Hematopoietic multipotent progenitor cell treated with erythropoietin and hydrocortisone succinate and interleukin-3 and kit ligand, for 17 days (in vitro differentiated cells): ENCODE measurements around the gene ELOVL6.

Source experiments
- DNase-seq: peaks from one replicate; pipeline ENCODE4 v3.0.0-alpha.2; 2015; ENCODE audit warnings: low spot score

Gene ELOVL6

DNA sequence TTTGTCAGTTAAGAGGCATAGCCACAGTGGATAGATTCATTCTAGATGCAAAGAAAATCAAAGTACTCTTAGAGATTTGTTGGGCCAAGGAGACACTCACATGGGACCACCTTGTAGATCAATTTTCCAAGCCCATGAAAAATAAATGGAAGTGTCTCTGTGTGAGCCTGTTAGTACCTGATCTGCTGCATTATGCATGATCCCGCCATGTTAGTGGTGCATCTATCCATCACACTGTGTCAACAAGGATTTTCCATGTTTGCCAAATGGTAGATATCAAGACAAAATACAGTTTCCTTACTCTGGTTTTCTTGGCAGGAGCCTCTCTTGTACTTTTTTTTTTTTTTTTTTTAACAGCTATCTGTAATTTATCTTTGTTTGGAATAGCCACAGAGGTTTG lies 173.4 kb downstream of the ELOVL6 start:
- DNase-seq, result no peak

DNA sequence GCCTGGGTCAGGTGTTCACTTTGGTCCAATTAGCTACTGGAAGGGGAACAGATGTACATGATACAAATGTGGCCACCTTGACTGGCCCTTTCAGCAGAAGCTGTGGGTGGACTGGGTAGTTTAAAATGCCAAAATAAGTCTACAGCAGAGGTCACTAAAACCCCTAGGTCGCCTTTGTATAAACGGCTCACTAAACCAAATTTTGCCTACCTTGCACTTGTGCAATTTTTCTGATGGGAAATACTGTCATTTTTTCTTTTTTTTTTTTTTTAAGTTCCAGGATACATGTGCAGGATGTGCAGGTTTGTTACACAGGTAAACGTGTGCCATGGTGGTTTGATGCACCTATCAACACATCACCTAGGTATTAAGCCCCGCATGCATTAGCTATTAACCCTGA lies 176.0 kb downstream of the ELOVL6 start:
- DNase-seq, result no peak

DNA sequence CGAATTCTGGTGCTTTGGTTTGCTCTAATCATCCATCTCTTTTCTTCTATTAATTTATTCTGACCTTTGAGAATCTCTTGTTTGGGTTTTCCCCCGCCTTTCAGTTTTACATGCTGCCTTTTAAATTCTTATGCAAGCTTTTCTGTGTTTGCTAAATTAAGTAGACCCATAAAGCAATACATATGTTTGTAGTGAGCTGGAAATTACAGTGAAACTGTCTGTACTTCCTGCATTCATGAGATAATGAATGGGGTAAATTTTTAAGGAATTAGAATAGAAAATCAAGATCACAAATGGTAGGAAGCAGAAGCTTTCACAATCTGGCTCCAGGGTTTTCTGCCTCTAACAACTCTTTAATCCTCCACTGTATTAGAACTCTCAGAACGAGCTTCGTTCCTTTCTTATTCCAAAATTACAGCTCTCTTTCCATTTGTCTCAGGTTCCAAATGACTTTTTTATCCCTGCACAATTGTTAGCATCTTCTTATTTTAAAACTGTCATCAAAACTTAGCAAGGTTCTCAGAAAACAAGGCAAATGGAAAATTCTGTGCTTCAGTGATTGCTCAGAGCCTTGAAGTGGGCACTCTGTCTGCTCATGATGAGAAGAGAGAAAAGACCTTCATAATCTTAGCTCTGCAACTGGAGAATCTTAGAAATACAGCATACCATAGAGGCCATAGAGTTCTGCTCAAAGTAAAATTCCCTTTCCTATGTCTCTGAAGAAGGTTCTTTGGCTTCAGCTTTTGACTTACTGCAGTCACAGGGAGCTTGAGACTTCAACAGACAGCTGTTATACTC lies 177.6 kb downstream of the ELOVL6 start:
- DNase-seq, result no peak

DNA sequence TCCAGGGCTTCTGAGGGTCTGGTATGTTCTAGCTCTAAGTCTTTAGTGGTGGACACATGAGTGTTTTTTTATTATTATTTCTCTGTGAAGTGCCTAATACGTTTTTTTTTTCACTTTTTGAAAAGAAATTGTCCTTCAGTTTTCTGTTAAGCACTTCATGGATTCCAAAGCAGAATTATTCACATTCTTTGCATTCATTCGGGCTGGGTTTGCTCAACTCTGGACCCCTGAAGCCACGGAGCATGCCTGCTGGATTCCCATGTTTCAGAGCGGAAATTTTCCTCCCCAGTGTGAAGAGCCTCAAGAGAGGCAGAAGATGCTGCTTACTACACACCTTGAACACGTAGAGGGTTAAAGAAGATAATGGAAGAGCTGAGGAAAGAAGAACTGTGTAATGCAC lies 178.3 kb downstream of the ELOVL6 start:
- no peak for DNase-seq

DNA sequence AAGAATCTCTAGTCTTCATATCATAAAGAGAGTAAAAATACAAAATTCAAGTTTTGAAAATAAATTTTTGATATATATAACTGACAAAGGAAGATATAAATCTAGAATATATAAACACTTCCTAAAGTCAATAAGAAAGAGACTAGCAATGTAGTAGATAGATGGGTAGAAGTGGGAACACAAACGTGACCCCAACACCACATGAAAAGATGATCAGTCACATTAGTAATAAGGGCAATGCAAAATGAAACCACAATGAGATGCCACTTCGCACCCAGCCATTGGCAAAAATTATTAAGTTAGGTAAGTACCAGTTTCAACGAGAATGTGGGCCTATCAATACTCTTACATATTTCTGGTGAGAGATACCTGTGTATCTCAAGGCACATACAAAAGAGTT lies 179.3 kb downstream of the ELOVL6 start:
- no peak for DNase-seq

DNA sequence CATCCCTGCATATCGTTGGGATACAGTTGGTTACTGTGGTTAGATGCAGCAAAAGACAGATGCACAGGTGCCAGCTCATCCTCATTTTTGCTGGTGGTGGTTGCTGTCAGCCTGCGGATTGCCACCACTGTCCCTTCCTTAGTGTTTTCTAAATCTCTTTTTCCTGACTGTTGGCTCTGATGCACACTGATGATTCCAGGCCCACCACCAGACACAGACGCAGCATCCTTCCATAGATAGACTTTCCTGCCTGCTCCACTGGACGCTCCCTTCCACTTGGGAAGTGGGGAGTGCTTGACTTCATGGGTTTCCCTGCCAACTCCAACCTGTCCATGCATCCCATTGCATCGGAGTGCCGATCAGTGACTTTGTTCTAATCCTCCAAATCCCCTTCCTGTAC lies 184.2 kb downstream of the ELOVL6 start:
- DNase-seq, result no peak

DNA sequence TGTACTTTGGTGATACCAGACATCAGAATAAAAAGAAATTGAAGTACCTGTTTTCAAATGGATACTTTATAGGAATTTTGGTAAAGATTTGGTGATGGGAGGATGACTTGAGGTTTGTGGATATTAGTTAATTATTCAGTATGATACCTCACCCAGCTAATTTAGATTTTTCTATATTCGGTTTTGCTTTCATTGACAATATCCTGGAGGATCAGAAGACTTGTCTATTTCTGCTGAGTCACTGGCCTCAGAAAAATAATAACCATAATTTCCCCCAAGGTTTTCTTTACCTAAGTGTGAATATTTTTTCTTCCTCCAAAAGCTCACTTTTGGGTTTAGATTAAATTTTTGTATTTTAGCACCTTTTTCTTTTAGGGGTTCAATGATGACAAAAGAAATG lies 185.5 kb downstream of the ELOVL6 start:
- DNase-seq, result no peak

DNA sequence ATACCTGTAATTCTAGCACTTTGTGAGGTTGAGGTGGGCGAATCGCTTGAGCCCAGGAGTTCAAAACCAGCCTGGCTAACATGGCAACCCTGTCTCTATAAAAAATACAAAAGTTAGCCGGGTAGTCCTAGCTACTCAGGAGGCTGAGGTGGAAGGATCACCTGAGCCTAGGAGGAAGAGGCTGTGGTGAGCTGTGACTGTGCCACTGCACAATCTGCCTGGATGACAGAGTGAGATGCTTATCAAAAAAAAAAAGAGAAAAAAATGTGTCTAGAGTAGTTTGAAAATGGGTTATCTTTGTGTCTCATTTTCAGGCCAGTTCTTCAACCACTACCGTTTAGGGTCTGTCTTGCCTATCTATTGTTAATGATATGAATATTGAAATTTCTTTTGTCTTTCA lies 187.6 kb downstream of the ELOVL6 start:
- DNase-seq, result no peak

DNA sequence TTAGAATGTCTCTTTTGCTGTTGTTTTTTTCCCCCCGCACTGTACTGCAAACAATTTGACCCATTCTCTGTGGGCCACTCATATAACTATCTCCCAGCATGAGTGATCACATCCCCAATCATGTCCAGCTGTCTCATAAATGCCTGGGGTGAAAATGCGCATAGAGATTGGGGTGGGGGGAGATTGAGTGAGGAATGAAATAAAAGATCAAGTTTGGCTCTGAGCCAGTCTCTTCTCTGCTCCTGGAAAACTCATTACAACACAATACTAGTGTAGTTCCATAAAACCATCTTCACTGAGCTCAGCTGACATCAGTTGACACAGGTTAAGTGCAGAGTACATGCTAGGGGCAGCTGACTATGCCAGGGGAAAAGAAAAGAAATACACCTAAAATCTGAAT lies 188.9 kb downstream of the ELOVL6 start:
- DNase-seq, result no peak

DNA sequence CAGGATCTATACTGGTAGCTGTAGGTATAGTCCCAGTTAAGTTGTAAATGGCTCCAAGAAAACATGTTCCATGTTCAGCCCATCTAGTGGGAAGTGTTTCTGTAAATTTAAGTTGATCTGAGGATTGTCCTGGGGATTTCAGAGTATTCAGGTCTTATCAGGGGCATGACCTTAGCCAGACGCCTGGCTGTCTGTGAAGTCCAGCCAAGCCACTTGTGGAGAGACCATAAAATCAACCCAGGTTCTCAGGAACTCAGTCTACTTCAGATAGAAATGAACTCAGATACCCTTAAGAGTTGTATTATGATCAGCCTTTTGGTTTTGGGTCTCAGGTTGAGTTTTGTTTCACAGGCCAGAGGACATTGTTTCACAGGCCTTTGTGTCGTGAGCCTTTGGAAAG lies 189.9 kb downstream of the ELOVL6 start:
- DNase-seq, result no peak

DNA sequence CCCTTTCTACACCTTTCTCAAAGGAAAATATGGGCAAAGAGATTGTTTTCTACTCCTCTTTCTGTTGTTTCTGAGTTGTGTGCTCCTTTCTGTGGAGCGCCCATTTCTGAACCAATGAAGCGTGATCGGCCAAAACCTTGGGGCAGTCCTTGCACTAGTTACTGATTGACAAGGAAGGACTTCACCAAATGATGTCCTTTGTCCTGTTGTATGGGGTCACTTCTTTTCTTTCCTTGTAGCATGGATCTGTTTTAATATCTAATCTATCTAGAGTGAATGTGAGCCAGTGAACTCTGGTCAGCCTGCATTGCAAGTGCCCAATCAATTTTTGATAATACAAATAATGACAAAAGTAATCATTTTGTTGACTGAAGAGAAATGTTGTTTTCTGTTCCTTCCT lies 191.2 kb downstream of the ELOVL6 start:
- DNase-seq, result no peak

DNA sequence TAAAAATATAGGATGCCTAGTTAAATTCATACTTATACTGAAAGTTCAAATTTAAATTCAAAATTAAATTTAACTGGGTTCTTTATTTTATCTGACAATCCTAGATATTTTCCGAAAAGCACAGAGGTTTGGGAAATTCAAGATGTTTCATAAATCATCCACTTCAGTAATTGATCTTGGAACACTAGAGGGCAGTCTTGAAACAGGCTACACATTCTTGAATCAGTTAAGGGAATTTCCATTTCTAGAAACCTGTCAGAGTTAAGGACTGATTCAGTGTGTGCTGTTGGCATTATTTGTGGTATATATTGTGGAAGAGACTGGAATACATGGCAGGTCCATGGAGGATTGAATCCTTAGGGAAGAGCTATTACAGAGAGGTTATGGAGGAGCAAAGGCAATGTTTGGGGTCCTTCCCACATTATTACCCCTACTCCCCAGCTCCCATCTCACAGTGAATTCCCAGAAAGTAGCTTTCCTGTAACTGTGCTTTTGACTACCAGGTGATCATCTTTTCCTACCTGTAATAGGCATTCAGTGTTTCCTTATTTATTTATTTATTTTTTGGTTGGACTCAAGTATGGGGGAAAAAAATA lies 192.9 kb downstream of the ELOVL6 start:
- peak; percentile 78 for DNase-seq

DNA sequence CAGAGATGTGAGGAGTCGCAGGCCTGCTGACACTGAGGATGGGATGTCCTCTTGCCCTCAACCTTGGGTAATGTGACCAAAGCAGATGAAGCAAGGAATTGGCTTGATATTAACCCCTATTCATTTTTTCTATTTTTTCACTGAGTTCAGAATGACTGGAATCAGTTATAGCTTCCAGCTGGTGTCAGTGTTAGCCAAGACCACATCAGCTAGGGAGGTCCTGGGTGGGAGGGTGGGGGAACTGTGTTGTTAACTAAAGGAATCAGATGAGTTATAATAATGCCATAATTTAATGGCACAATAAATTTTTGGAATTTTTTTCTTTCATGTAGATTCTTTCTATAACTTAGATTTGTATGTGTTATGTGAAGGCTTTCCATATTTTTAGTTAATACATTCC lies 193.9 kb downstream of the ELOVL6 start:
- no peak for DNase-seq

DNA sequence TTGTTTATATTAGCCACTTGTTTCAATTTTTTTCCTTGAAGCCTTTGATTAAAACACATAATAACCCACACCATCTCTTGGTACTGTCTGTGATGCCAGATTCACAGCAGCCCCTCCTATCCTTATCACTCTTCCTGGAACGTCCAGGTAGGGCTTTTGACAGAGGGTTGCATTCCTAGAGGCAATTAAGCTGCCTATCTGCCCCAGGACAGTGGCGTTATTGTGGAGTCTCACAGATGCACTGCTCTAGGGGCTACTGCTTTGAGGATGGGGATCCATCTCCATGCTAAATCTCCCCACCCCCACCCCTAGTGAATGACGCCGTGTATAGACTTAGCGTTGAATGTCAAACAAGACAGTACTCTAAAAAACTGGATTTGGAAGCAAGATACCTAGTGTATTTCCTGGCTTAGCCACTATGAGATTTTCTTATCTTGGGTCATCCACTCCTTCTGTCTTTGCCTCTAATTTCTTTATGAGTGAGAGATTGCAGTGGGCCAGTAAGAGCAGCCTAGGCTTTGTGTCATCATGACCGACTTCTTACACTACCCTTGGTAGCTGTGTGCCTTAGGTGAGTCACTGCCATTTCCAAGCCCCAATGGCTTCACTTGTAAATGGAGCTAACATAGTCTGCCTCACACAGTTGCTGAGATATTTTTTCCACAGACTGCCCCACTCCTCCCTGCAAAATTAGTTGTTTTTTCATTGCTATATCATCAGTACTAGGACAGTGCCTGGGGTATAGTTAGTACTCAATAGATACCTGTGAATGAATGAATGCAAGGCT lies 194.8 kb downstream of the ELOVL6 start:
- DNase-seq, result no peak

DNA sequence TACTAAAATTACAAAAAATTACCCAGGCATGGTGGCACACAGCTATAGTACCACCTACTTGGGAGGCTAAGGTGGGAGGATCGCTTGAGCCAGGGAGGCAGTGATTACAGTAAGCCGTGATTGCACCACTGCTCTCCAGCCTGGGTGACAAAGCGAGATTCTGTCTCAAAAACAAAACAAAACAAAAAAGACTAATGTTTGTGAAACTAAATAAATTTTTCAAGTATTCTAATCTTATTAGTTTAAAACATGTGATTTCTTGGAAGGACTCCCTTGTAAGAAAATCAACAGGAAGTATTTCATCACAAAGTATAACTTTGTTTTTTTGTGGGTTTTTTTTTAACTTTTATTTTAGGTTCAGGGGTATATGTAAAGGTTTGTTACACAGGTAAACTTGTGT lies 196.1 kb downstream of the ELOVL6 start:
- DNase-seq, result no peak

DNA sequence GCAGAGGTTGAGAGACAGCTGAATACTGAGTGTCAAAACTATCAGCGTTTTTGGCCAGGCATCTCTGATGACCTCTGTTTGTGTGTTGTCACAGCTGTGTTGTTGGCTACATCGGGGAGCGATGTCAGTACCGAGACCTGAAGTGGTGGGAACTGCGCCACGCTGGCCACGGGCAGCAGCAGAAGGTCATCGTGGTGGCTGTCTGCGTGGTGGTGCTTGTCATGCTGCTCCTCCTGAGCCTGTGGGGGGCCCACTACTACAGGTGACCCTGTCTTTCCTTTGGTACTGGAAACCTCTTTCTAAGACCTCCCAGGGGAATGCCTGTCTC lies 198.9 kb downstream of the ELOVL6 start:
- DNase-seq, result no peak

DNA sequence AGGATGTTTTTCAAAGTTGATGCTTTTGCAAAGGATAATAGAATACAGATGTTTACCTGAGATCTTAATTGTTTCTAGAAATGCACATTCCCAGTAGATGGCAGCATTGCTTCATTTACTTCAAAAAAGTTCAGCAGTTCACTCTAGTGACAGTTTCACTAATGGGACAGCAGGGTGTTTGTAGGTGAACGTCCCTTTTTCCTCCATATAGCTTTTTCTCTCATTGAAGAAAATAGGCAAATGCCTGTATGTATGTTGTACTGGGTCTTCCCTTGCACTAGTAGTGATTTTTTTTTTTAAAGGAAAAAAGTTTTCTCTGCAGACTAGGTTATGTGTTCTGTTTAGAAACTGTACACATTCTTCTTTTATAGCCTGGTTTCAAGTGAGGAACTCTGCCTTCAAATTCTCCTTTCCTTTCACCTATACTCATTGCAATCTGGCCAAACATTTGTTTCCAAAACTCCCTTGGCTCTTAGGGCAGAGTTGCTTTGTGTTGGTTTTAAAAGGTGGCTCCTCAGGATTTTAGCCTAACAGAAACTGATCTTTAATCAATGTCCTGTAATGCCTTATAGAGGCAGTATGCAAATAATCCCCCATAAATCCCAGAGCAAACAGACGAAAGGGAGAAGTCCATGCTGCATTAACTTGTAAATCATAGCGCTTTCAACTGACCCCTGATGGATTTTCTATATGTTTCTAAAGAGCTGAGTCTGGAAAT lies 199.4 kb downstream of the ELOVL6 start:
- DNase-seq, result peak; percentile 80

DNA sequence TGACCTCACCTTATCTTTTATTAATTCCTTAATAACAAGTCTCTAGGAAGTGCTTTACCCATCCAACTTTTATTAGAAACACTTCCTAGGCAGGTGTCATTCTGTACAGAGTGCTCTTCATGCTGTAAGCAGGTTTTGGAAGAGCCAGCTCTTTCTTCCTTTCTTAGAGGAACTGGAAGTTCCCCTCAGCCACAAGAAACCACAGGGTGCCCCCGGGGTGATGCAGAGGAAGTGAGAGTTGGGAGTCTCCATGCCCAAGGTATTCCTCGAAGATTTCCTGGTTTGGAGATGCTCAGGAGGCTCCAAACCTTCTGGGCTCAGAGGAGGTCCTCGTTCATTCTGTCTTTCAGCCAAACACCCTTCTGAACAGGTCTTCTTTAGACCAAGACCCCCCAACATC lies 201.9 kb downstream of the ELOVL6 start:
- DNase-seq, result no peak
